Measurements from ENCODE around the gene TTLL8.

TTLL8 gene

GRCh38 chr22:50041361-50042065, 16.6 kb downstream of the TTLL8 start:
- Histone ChIP-seq H3K27me3 (ENCODE audit: control insufficient read depth, insufficient read depth, low read length, poor library complexity, severe bottlenecking) (no peaks in the 10 kb centered on the region), H3K4me3 (ENCODE audit: insufficient read depth, low read depth, low read length) (no peak overlapping the region), H3K27ac (ENCODE audit: insufficient read depth, low read depth, low read length, poor library complexity, severe bottlenecking) (no peak overlapping the region), H3K4me1 (ENCODE audit: control insufficient read depth, insufficient read depth, low read length) (no peaks in the 10 kb centered on the region), H3K9me3 (ENCODE audit: control insufficient read depth, low read length) (no peaks in the 10 kb centered on the region), H3K36me3 (ENCODE audit: control insufficient read depth, insufficient read depth, low read length) (no peaks in the 10 kb centered on the region)
- 89 to 90% methylated on average over 17 of the region's 17 CpGs for WGBS, 2 experiments

GRCh38 chr22:50040717-50041116, 17.4 kb downstream of the TTLL8 start:
- no peaks in the 10 kb centered on the region for H3K36me3 ChIP-seq (ENCODE audit: control insufficient read depth, insufficient read depth, low read length)
- H3K9me3 ChIP-seq (ENCODE audit: control insufficient read depth, low read length), result no peaks in the 10 kb centered on the region
- no peak overlapping the region for H3K4me3 ChIP-seq (ENCODE audit: insufficient read depth, low read depth, low read length)
- whole genome bisulfite sequencing, 2 experiments, result 93 to 94% methylated on average over 7 of the region's 7 CpGs
- no peaks in the 10 kb centered on the region for H3K27me3 ChIP-seq (ENCODE audit: control insufficient read depth, insufficient read depth, low read length, poor library complexity, severe bottlenecking)
- H3K4me1 ChIP-seq (ENCODE audit: control insufficient read depth, insufficient read depth, low read length), result no peaks in the 10 kb centered on the region
- no peak overlapping the region for H3K27ac ChIP-seq (ENCODE audit: insufficient read depth, low read depth, low read length, poor library complexity, severe bottlenecking)

GRCh38 chr22:50039669-50040443, 18.2 kb downstream of the TTLL8 start:
- Histone ChIP-seq H3K27me3 (ENCODE audit: control insufficient read depth, insufficient read depth, low read length, poor library complexity, severe bottlenecking) (no peaks in the 10 kb centered on the region), H3K27ac (ENCODE audit: insufficient read depth, low read depth, low read length, poor library complexity, severe bottlenecking) (no peak overlapping the region), H3K4me1 (ENCODE audit: control insufficient read depth, insufficient read depth, low read length) (no peaks in the 10 kb centered on the region), H3K9me3 (ENCODE audit: control insufficient read depth, low read length) (no peaks in the 10 kb centered on the region), H3K36me3 (ENCODE audit: control insufficient read depth, insufficient read depth, low read length) (no peaks in the 10 kb centered on the region), H3K4me3 (ENCODE audit: insufficient read depth, low read depth, low read length) (no peak overlapping the region)
- WGBS, 2 experiments, result 92 to 93% methylated on average over 29 of the region's 29 CpGs

DNA sequence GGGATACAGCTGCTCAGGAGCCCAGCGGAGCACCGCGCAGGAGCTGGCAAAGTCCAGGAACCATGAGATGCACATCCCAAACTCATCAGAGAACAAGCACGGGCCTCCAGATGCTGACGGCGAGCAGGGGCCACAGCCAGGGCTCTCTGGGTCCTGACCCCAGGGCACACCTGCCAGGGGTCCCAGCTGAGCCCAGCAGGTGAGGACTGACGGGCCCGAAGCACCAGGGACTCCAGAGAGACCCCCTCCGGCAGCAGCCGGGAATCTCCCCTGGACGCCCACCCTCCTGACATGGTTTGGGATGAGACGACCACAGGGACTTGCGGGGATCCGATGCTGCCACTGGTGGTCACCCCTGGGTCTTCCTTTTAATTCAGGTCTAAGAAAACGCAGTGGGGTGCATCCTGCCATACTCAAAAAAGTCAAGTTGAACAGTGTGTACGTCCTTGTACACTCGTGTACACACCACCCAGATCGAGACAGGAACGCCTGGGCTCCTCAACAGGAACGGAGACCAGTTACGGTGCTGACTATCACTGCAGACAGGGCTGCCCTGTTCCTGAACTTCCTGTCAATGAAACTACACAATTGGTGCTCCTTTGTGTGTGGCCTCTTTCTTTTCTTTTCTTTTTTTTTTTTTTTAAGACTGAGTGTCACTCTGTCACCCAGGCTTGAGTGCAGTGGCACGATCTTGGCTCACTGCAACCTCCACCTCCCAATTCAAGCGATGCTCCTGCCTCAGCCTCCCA, 21.9 kb downstream of the TTLL8 start:
- 91 to 93% methylated on average over 23 of the region's 23 CpGs for WGBS, 2 experiments
- no peaks in the 10 kb centered on the region for H3K36me3 ChIP-seq (ENCODE audit: control insufficient read depth, insufficient read depth, low read length)
- H3K27me3 ChIP-seq (ENCODE audit: control insufficient read depth, insufficient read depth, low read length, poor library complexity, severe bottlenecking), result no peaks in the 10 kb centered on the region
- H3K27ac ChIP-seq (ENCODE audit: insufficient read depth, low read depth, low read length, poor library complexity, severe bottlenecking), result no peak overlapping the region
- no peaks in the 10 kb centered on the region for H3K4me1 ChIP-seq (ENCODE audit: control insufficient read depth, insufficient read depth, low read length)
- no peak overlapping the region for H3K4me3 ChIP-seq (ENCODE audit: insufficient read depth, low read depth, low read length)
- no peaks in the 10 kb centered on the region for H3K9me3 ChIP-seq (ENCODE audit: control insufficient read depth, low read length)

DNA sequence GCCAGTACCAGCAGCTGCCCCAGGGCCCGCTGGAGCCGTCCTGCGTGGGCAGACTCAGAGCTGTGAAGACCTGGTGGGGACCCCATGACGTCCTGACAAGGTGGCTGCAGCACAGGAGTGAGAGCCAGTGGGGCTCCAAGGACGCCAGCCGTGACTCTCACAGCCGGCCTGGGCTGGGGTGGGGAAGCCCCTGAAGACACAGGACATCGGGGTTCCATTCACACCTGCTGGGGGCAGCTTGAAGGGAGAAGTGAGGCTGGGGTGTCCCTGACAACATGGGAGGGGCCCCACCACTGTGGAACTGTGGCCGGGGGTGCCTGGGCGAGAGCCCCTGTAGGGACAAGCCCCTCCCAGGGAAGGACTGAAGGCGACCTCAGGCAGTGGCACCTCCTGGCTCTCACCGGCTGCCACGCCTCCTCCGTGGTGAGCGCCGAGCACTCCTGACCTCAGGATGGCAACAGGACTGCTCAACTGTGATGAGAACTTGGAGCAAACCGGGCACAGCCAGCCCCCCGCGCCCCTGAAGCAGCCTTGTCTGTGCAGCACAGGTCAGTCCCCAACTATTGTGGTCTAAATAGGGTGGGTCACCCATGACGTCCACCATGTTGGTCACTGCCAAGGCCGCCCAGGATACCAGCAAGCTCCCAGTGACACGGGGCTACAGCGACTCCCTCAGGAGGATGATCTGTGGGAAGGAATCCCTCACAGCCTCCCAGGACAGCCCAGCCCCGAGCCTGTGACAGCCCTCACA, 22.8 kb downstream of the TTLL8 start:
- Histone ChIP-seq H3K36me3 (ENCODE audit: control insufficient read depth, insufficient read depth, low read length) (no peaks in the 10 kb centered on the region), H3K27ac (ENCODE audit: insufficient read depth, low read depth, low read length, poor library complexity, severe bottlenecking) (no peak overlapping the region), H3K4me1 (ENCODE audit: control insufficient read depth, insufficient read depth, low read length) (no peaks in the 10 kb centered on the region), H3K27me3 (ENCODE audit: control insufficient read depth, insufficient read depth, low read length, poor library complexity, severe bottlenecking) (peaks cover 8% of the 10 kb centered on the region), H3K4me3 (ENCODE audit: insufficient read depth, low read depth, low read length) (no peak overlapping the region), H3K9me3 (ENCODE audit: control insufficient read depth, low read length) (no peaks in the 10 kb centered on the region)
- 87 to 89% methylated on average over 24 of the region's 24 CpGs for WGBS, 2 experiments

- Histone ChIP-seq H3K9me3 (ENCODE audit: control insufficient read depth, low read length) (no peaks in the 10 kb centered on the region), H3K27me3 (ENCODE audit: control insufficient read depth, insufficient read depth, low read length, poor library complexity, severe bottlenecking) (peaks cover 17% of the 10 kb centered on the region), H3K27ac (ENCODE audit: insufficient read depth, low read depth, low read length, poor library complexity, severe bottlenecking) (no peak overlapping the region), H3K4me1 (ENCODE audit: control insufficient read depth, insufficient read depth, low read length) (no peaks in the 10 kb centered on the region), H3K4me3 (ENCODE audit: insufficient read depth, low read depth, low read length) (no peak overlapping the region), H3K36me3 (ENCODE audit: control insufficient read depth, insufficient read depth, low read length) (no peaks in the 10 kb centered on the region)
- WGBS, 2 experiments, result 91 to 92% methylated on average over 43 of the region's 43 CpGs
Measured at GRCh38 chr22:50034126-50035081, 23.7 kb downstream of the TTLL8 start.

DNA sequence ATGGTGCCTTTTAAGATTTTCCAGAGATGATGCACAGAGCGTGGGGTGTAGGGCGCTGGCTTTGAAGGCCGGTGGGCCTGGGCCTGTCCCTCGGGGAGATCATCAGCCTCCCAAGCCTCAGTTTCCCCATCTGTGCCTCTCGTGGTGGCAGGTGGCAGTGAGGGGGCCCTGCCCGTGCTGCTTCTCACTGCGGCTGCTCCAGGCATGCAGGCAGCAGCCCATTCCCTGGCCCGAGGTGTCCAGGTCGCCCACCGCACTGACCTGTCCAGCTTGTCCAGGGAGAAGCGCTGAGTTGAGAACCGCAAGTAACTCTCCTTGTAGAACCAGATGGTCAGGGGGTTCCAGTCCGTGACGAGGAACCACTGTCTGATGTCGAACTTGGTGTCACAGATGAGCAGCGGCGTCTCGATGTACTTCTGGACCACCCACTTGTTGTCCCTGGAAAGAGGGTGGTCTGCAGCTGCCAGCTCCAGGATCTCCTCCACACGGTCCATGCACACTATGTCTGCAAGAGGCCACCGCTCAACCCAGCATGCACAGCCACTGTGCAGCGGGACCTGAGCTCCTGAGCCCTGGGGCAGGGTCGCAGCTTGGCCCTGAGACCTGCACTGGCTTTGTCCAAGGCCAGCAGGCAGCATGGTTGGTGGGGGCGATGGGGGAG, 25.0 kb downstream of the TTLL8 start:
- Histone ChIP-seq H3K4me3 (ENCODE audit: insufficient read depth, low read depth, low read length) (no peak overlapping the region), H3K27me3 (ENCODE audit: control insufficient read depth, insufficient read depth, low read length, poor library complexity, severe bottlenecking) (peaks cover 19% of the 10 kb centered on the region), H3K36me3 (ENCODE audit: control insufficient read depth, insufficient read depth, low read length) (no peaks in the 10 kb centered on the region), H3K4me1 (ENCODE audit: control insufficient read depth, insufficient read depth, low read length) (no peaks in the 10 kb centered on the region), H3K9me3 (ENCODE audit: control insufficient read depth, low read length) (no peaks in the 10 kb centered on the region), H3K27ac (ENCODE audit: insufficient read depth, low read depth, low read length, poor library complexity, severe bottlenecking) (no peak overlapping the region)
- WGBS, 2 experiments, result 94% methylated on average over 23 of the region's 23 CpGs

GRCh38 chr22:50032109-50032871, 25.8 kb downstream of the TTLL8 start:
- H3K9me3 ChIP-seq (ENCODE audit: control insufficient read depth, low read length), result no peaks in the 10 kb centered on the region
- no peaks in the 10 kb centered on the region for H3K36me3 ChIP-seq (ENCODE audit: control insufficient read depth, insufficient read depth, low read length)
- H3K27ac ChIP-seq (ENCODE audit: insufficient read depth, low read depth, low read length, poor library complexity, severe bottlenecking), result no peak overlapping the region
- WGBS, 2 experiments, result 85 to 87% methylated on average over 24 of the region's 24 CpGs
- H3K4me3 ChIP-seq (ENCODE audit: insufficient read depth, low read depth, low read length), result no peak overlapping the region
- H3K4me1 ChIP-seq (ENCODE audit: control insufficient read depth, insufficient read depth, low read length), result no peaks in the 10 kb centered on the region
- peaks cover 19% of the 10 kb centered on the region for H3K27me3 ChIP-seq (ENCODE audit: control insufficient read depth, insufficient read depth, low read length, poor library complexity, severe bottlenecking)

Measured in ectodermal cell (in vitro differentiated cells).